NCI-H2227 (cell line): ENCODE measurements around the gene ZC3H7B.
"Not testable (repeated sequence)": the region's sequence is repeated elsewhere in the genome, so short reads cannot be mapped to it uniquely, and the experiment has no call there.

Experiments used
- DNase-seq: peaks from one replicate; lab custom pipeline; 2025; ENCODE audit not compliant: unreplicated experiment; lab: John Stamatoyannopoulos, UW

ZC3H7B gene

GRCh38 chr22:41377846-41378245 is 76.5 kb downstream of the ZC3H7B start:
- DNase-seq, result no peak

GRCh38 chr22:41380993-41381328 is 79.6 kb downstream of the ZC3H7B start:
- peak; percentile 57 for DNase-seq

DNA sequence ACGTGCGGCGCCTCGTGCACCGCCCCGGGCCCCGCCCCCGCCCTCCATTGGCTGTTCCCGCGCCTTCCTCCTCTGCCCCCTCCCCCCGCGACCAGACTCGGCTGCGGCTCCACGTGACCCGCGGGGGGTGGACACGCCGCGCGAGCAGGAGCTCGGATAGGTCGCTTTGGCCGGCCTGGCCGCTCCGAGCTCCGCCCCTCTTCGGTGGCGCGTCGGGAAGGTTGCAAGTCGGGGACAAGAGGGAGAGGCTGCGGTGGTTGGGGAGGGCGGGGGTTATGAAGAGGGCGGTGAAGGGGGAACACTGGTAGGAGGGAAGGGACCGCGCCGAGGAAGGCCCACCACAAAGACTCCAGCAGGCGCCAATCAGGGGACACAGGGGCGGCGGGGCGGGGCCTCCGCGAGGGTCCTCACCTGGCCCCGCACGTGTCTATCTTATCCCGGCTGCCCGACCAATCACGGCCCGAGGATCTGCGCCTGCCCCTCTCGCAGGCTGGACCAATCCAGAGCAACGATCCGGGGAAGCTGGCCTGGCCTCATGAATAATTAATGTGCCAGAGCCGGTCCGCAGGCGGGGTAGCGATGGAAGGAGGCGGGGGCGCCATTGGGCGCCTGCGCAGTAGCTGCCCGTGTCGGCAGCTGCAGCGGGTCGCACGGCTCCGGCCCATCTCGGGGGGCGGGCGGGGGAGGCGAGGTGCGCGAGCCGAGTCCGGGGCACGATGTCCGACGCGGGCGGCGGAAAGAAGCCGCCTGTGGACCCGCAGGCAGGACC is 80.2 kb downstream of the ZC3H7B start, which contains the start of gene TEF:
Gene TEF (plus strand): TSS at position 614 of the 769 bp plus-strand sequence. CDS start 103 bp downstream, at position 717.
- peak; percentile 97 for DNase-seq

GRCh38 chr22:41382098-41382578 is 80.8 kb downstream of the ZC3H7B start:
- peak; percentile 74 for DNase-seq

DNA sequence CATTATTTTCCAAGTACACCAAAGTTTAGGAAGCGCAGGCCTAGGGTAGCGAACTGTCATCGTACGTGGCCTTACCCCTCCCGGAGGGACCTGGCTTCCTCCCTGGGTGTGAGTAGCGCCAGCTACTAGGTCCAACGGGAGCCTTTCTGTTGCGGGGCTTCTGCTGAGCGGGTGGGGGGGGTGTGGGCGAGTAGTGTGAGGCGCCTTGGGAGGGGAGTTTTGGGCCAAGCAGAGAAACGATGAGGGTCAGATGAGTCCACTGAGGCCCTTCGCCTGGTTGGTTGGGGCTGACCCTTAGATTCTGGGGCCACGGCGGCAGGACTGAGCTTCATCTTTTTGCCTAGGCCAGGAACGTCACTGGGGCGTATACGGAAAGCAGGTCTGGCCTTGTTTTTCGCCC is 81.3 kb downstream of the ZC3H7B start:
- DNase-seq, result peak; percentile 44

DNA sequence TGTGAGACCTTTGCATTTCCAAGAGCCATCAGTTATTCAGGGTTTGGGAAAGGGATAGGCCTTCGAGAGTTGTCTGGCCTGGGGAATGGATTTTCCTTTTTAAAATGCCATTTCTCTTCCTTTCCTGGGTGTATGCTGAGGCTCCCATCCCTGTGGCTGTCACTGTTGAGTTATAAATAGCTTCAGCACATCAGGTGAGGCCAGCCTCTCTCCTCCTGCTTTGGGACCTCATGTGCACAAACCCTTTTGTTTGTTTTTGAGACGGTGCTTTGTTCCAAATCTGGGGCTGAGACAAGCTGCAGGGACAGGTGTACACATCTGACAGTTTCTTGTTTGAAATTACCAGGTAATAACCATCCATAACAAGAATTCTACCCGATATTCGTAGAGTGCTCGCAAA is 81.8 kb downstream of the ZC3H7B start:
- no peak for DNase-seq

GRCh38 chr22:41384128-41384527 is 82.8 kb downstream of the ZC3H7B start:
- DNase-seq, result no peak

GRCh38 chr22:41387341-41387740 is 86.0 kb downstream of the ZC3H7B start:
- no peak for DNase-seq

DNA sequence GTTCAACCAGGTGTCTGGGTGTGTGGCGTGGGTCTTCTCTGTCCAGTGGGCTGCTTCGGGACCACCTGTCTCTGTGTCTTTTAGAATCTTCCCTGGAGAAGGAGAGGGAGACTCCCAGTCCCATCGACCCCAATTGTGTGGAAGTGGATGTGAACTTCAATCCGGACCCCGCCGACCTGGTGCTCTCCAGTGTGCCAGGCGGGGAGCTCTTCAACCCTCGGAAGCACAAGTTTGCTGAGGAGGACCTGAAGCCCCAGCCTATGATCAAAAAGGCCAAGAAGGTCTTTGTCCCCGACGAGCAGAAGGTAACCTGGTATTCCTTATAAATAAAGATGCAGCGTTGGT is 92.7 kb downstream of the ZC3H7B start:
- DNase-seq, result no peak

DNA sequence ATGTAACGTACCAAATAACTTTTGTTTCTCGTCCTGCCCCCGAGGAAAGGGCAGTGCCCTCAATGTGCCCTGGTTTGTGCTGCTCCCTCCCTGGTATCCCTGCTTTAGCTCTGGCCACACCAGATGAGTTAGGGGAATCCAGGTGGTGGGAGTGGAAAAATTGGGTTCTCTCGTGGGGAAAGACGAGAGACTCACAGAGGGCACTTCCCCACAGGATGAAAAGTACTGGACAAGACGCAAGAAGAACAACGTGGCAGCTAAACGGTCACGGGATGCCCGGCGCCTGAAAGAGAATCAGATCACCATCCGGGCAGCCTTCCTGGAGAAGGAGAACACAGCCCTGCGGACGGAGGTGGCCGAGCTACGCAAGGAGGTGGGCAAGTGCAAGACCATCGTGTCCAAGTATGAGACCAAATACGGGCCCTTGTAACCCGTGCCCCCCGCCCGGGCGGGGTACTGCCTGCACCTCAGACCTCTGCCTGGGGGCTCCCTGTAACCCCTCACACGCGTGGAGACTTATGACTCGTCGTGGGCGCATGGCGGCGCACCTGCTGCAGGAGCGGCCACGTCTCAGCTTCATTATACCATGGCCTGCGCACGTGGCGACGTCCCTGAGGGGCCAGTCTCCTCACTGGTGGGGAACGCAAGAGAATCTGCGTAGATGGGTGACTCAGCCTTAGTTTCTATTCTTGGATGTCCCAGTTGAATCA is 94.4 kb downstream of the ZC3H7B start:
- DNase-seq, result no peak

GRCh38 chr22:41397143-41397811 is 96.0 kb downstream of the ZC3H7B start:
- no peak for DNase-seq

DNA sequence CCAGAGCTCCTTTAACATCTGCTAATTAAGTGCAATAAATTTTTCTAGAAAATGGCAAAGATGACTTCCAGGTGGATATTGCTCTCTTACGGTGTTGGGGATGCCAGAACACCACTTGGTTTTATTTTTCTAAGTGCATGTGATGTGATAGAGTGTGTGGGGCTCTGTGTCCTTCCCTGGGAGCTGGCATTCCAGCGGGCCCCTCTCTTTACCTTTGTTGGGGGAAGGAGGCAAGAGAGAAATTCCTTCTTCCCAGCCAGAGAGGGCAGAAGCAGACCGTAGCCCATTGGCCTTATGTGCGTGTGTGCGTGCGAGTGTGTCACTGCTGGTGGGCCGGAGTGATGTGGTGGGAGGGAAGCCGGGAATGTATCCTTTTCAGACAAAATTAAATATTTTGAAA is 97.6 kb downstream of the ZC3H7B start:
- DNase-seq, result no peak

DNA sequence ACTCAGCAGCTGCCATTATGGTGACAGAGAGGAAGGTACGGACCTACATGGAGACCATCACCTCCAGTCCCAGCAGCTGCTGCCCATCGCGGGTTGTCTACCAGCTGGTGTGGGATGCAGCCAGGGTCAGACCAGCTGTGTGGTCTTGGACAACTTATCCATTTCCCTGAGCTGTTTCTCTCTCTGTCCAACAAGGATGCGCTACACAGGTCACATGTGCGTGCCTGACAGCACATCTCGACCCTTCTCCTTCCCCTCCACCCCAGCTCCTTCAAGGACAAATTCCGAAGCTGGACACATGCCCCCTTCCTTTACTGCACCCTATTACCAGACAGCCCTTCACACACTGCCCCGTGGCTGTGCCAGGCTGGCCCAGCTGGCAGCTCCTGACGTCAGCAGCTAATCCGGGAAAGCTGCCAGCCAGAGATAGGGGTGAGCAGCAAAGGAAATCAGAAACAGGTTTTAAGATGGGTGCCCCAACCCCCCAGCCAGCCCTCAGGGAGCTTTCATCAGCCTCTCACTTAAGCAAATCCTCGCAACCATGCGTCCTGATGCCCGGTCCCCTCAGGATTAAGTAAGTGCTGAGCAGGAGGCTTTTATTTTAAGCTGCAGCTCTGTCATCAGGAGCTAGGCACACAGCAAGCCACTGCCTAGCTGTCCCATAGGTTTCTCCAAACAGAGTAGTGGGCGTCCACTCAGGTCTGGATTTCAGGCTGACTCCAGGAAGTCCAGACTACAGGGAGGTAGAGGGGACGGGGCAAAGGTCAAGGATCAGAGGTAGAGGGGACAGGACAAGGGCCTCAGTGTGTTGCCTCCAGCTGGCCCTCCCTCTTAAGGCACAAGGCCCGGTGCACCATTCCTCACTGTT is 100.7 kb downstream of the ZC3H7B start:
- DNase-seq, result no peak

- DNase-seq, result not testable (repeated sequence)
These were observed 101.5 kb downstream of the ZC3H7B start for GRCh38 chr22:41402851-41403250.

GRCh38 chr22:41403532-41404318 is 102.4 kb downstream of the ZC3H7B start:
- peak; percentile 78 for DNase-seq

- no peak for DNase-seq
These were observed 104.3 kb downstream of the ZC3H7B start for GRCh38 chr22:41405588-41405987.

- no peak for DNase-seq
These were observed 105.1 kb downstream of the ZC3H7B start for GRCh38 chr22:41406410-41406809.

- DNase-seq, result no peak
These were observed 106.1 kb downstream of the ZC3H7B start for GRCh38 chr22:41407433-41407832.

DNA sequence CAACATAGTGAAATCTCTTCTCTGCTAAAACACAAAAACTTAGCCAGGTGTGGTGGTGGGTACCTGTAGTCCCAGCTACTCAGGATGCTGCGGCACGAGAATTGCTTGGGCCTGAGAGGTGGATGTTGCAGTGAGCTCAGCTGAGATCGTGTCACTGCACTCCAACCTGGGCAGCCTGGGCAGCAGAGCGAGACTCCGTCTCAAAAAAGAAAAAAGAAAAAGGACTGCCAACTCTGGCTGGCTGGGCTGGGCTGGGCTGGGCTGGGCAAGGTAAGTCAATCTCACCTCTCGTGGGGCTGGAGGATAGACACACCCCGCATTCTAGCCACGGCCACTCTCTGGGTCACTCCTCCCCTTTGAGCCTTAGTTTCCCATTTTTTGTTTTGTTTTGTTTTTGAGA is 107.3 kb downstream of the ZC3H7B start:
- no peak for DNase-seq
